Transverse colon (tissue), 4 donors: ENCODE measurements around the gene TYW1B.
"Not testable (repeated sequence)": the region's sequence is repeated elsewhere in the genome, so short reads cannot be mapped to it uniquely, and the experiment has no call there.

Source experiments
- POLR2A ChIP-seq: fragments of 450-650 bp; IDR thresholded peaks from one replicate; pipeline ENCODE4 v1.6.1; 2016; ENCODE audit warnings: antibody characterized with exemption, mild to moderate bottlenecking, moderate library complexity
- POLR2AphosphoS5 ChIP-seq, 3 donors: sonication (generic); formaldehyde crosslinking; IDR thresholded peaks; one replicate each; pipeline ENCODE4 v1.6.1; 2016; ENCODE audit warnings: antibody characterized with exemption in 3 of 3
- TF ChIP-seq, protein P1 (sequence below), 5 experiments: fragments of 200-600 bp in 3 of 5; fragments of 450-650 bp in 2 of 5; sonication (generic) in 3 of 5; IDR thresholded peaks; 1 replicate in 2 of 5; 2 replicates in 3 of 5; pipeline ENCODE4 v1.5.1; 2016 to 2017; ENCODE audit warnings: antibody characterized with exemption in 5 of 5, inconsistent platforms in 3 of 5, mild to moderate bottlenecking in 2 of 5, moderate library complexity in 1 of 5

DNA sequence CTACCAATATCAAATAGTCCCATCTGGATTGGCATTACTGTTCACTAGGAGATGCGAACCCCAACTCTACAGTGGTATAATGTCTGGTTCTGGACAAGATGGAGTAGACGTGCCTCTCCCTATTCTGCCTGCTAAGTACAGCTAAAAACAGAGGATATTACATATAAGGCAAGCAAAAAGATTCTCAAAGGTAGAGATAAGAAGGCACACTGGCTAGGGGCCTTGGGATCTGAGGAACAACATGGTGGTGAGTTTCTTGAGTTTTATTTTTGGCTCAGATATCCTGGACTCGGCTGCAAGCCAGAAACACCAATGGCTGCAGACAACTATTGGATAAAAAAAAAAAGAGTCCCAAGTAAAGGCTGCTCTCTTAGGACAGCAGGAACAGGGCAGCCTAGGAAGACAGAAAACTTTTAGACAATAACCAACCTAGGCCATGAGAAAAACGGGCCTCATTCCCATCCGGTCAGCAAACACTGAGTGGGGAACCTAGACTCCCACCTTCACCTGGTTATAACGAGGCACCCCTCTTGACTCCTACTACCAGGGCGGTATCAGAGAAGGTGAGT lies 222.1 kb downstream of the TYW1B start:
- TF ChIP-seq, protein P1, sequence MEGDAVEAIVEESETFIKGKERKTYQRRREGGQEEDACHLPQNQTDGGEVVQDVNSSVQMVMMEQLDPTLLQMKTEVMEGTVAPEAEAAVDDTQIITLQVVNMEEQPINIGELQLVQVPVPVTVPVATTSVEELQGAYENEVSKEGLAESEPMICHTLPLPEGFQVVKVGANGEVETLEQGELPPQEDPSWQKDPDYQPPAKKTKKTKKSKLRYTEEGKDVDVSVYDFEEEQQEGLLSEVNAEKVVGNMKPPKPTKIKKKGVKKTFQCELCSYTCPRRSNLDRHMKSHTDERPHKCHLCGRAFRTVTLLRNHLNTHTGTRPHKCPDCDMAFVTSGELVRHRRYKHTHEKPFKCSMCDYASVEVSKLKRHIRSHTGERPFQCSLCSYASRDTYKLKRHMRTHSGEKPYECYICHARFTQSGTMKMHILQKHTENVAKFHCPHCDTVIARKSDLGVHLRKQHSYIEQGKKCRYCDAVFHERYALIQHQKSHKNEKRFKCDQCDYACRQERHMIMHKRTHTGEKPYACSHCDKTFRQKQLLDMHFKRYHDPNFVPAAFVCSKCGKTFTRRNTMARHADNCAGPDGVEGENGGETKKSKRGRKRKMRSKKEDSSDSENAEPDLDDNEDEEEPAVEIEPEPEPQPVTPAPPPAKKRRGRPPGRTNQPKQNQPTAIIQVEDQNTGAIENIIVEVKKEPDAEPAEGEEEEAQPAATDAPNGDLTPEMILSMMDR (IDR thresholded peaks at IDR 0.05): not testable (repeated sequence)
- TF ChIP-seq POLR2A; POLR2AphosphoS5 (IDR thresholded peaks at IDR 0.05): not testable (repeated sequence)
